BJ (cell line): ENCODE results near the gene SEC24B. TPM values are rescaled to one million over a fixed set of nuclear protein-coding genes. Genes with fewer than 3 reads are reported as not detected.
A peak's percentile ranks its signal among the peaks of the same experiment; 100 is the strongest.

Experiments used
- CTCF ChIA-PET: fragments of 350-600 bp; formaldehyde crosslinking; extraction: SDS; loops from one replicate; lab custom pipeline; 2021; ENCODE audit warnings: antibody characterized with exemption, inconsistent platforms; lab: Yijun Ruan, JAX
- POLR2A ChIA-PET: fragments of 300-600 bp; sonication (Branson Sonifier 250); formaldehyde crosslinking; extraction: SDS; loops from one replicate; lab custom pipeline; 2021; ENCODE audit warnings: antibody characterized with exemption; lab: Charles Lee
- DNase-seq: peaks from one replicate; pipeline ENCODE4 v3.0.0-alpha.2; 2011; ENCODE audit warnings: low read depth
- H3K27me3 ChIP-seq: 2 replicates; pipeline ENCODE4 v1.6.0; 2011; ENCODE audit warnings: low read length; ENCODE audit not compliant: control insufficient read depth, insufficient read depth
- H3K36me3 ChIP-seq: 2 replicates; pipeline ENCODE4 v1.5.1; 2011; ENCODE audit warnings: low read length; ENCODE audit not compliant: control insufficient read depth, insufficient read depth
- H3K4me3 ChIP-seq: 2 replicates; pipeline ENCODE4 v1.5.1; 2011; ENCODE audit warnings: low read depth, mild to moderate bottlenecking, control low read depth, low read length
- polyA minus RNA-seq: library from RNA; depleted of rRNA, polyadenylated mRNA; stranded (reverse); fragments of >200 nt; gene quantifications from 2 replicates; pipeline ENCODE4 v1.2.3, GENCODE V29; 2011; rRNA and poly(A)+ RNA removed
- polyA plus RNA-seq: library from polyadenylated mRNA; depleted of rRNA; stranded (reverse); fragments of >200 nt; gene quantifications from 2 replicates; pipeline ENCODE4 v1.2.3, GENCODE V29; 2011; rRNA removed
- TF ChIP-seq, protein P1 (sequence below): IDR thresholded peaks from 2 replicates; pipeline ENCODE4 v1.5.1; 2011; ENCODE audit warnings: low read depth, mild to moderate bottlenecking, control low read depth, inconsistent platforms, low read length, moderate library complexity; ENCODE audit not compliant: insufficient read depth

The SEC24B gene
- polyA plus RNA-seq (43.1 and 53.6 TPM in 2 replicates), polyA minus RNA-seq (54.1 and 79.5 TPM in 2 replicates)

DNA sequence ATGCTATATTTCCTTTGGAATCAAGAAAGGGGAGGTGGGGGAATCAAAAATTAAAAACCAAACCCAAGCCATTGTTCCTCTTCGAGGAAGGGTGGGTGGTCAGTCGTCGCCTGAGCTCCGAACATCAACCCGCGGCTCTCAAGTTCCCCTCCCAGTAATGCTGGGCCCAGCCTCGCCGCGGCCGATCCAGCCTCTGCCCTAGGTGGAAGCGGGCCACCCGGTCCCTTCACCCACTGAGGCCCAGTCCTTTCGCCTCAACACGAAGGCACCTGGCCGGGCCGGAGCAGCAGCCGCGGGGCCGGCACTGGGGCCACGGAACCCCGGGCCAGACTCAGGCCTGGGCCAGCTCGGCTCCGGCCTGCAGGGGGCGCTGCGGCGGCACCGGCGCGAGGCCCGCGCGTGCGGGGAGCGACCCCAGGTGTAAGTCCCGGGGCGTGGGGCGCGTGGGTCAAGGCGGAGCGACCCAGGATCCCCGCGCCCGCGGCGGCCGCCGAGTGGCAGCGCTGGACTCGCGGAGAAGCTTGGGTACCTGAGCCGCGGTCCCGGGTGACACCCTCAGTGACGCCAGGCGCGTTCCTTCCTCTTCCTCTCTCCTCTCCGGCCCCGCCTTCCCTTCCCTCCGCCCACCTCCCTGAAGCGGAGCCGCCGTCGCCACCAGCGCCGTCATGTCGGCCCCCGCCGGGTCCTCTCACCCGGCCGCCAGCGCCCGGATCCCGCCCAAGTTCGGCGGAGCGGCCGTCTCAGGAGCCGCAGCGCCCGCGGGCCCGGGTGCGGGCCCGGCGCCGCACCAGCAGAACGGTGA lies at the start of gene SEC24B:
SEC24B (plus strand) TSS at position 611 of the 802 bp plus-strand sequence; CDS start at position 666, 55 bp downstream.
- TF ChIP-seq, protein P1, sequence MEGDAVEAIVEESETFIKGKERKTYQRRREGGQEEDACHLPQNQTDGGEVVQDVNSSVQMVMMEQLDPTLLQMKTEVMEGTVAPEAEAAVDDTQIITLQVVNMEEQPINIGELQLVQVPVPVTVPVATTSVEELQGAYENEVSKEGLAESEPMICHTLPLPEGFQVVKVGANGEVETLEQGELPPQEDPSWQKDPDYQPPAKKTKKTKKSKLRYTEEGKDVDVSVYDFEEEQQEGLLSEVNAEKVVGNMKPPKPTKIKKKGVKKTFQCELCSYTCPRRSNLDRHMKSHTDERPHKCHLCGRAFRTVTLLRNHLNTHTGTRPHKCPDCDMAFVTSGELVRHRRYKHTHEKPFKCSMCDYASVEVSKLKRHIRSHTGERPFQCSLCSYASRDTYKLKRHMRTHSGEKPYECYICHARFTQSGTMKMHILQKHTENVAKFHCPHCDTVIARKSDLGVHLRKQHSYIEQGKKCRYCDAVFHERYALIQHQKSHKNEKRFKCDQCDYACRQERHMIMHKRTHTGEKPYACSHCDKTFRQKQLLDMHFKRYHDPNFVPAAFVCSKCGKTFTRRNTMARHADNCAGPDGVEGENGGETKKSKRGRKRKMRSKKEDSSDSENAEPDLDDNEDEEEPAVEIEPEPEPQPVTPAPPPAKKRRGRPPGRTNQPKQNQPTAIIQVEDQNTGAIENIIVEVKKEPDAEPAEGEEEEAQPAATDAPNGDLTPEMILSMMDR, result peak; percentile 29
- DNase-seq, result no peak
- H3K4me3 ChIP-seq, result peak within 1 kb of the TSS; percentile 67
- H3K27me3 ChIP-seq, result no peaks in the 10 kb centered on the region
- CTCF ChIA-PET, result interaction anchor here (0.6 to 3.3 kb wide), 32 partner anchors 8 to 745 kb away, joined by 3 to 29 read pairs (median 4); partner anchors contain the start of gene GAR1
- POLR2A ChIA-PET, result interaction anchor here (0.6 kb wide), 1 partner anchor 18 kb away, joined by 4 read pairs; no protein-coding TSS in a partner anchor
- H3K36me3 ChIP-seq, result no peaks in the 10 kb centered on the region

DNA sequence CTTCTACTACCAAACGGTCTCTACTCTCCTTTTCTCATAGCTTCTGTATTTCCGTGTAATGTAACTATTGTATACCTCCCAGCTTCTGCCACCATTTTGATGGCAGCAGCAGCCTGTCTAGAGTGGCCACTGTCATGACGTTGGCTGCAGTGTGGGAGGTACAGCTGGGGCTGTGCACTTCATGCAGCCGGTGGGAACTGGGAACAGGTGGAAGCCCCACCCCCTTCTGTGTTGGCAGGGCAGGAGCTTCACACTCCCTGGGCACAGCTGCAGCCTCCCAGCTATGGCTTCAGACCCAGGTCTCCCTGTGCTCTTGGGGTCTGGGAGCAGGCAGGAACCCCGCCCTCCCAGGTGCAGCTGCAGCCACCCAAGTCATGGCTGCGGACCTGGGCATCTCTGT lies 49.8 kb upstream of the SEC24B start:
- no peaks in the 10 kb centered on the region for H3K27me3 ChIP-seq
- TF ChIP-seq, protein P1, result no peak
- ChIA-PET CTCF (no interaction called here), POLR2A (no interaction called here)
- H3K4me3 ChIP-seq, result no peak overlapping the region
- H3K36me3 ChIP-seq, result no peaks in the 10 kb centered on the region
- no peak for DNase-seq

DNA sequence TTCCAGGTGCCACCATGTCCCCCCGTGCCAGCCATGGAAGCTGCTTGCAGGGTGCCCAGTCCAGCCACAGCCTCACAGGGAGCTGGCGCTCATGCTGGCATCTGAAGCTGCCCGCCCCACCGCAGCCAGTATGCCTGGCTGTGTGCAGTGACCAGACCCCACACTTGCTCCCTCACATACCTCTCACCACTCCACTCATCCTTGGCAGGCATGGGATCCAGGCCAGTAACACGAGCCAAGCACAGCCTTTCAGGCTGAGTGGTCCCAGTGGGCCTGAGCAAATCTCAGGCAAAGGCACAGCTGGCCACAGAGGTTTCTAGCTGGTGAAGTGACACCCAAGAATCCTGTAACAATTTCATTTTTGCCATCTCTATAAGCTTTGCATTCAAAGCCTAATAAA lies 48.4 kb upstream of the SEC24B start:
- Histone ChIP-seq H3K27me3 (no peaks in the 10 kb centered on the region; the same call in 1 of the 2 replicates), H3K4me3 (no peak overlapping the region), H3K36me3 (no peaks in the 10 kb centered on the region)
- no peak for DNase-seq
- CTCF ChIA-PET, result no interaction called here
- POLR2A ChIA-PET, result no interaction called here
- TF ChIP-seq, protein P1, result no peak

DNA sequence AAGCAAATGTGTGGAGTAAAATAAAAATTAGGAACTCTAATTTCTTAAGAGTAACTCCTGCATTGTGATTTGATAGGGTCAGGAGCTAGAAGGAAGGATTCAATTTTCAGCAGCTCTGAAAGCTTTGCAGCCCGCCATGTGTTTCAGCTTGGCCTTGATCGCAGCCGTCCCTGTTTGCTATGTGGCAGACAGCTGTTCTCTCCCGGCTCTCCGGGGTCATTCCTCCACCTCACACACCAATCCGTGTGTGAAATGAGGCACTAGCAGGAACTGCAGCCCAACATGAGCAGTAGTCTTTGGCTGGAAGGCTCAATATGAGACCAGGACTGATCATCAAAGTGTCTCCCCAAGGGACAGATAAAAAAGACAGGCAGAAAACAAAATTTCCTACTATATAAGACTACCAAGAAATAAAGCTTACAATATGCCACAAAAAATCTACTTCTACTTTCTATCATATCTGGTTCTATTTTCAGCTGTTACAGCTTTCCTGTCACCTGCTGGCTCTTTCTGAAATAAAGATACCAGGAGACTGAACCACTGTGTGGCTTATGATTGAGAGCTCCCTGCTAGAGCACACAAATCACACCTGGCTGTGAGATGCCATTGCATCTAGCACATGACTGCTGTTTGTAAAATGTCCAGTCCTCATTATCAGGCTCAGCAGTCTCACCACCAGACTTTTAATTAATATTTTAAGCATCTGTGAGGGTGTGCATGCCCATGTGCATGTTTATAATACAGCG lies 44.1 kb upstream of the SEC24B start:
- no peak overlapping the region for H3K4me3 ChIP-seq
- no peaks in the 10 kb centered on the region; the same call in 1 of the 2 replicates for H3K27me3 ChIP-seq
- no peaks in the 10 kb centered on the region for H3K36me3 ChIP-seq
- ChIA-PET POLR2A (no interaction called here), CTCF (no interaction called here)
- DNase-seq, result no peak
- TF ChIP-seq, protein P1, result no peak

DNA sequence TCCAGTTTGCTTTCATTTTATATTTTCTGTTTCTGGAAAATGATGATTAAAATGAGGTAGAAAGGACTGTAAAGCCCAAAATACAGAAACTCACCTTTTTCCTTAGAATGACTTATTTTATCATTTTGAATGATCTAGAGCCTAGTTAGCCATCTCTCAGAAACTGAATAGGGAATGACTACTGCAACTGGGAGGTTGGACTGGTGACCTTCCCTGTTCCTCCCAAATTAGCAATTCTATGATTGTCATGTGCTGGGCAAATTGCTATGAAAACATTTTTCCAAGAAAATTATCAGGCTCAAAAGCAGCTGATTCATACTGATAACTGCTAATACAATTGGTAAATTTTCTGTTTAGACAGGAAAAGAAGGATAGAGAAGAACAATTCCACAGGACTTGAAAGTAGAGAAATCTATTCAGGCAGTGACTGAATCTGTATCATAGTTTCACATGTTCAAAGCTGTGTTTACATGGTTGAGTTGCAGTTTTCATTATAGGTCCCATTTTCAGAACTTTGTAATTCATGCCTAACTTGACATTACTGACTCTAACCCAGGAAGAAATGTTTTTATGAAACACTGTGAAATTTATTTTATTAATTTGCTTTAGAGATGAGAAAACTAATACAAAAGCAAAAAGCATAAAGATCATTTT lies 43.4 kb upstream of the SEC24B start:
- H3K36me3 ChIP-seq, result no peaks in the 10 kb centered on the region
- ChIA-PET CTCF (no interaction called here), POLR2A (no interaction called here)
- DNase-seq, result no peak
- H3K4me3 ChIP-seq, result no peak overlapping the region
- no peaks in the 10 kb centered on the region; the same call in 1 of the 2 replicates for H3K27me3 ChIP-seq
- TF ChIP-seq, protein P1, result no peak
